Right lung (tissue), 5 donors: ENCODE data around the gene GARIN1A. TPM values are rescaled to one million over a fixed set of nuclear protein-coding genes. Genes with fewer than 3 reads are reported as not detected.
"Not testable (repeated sequence)": the region's sequence is repeated elsewhere in the genome, so short reads cannot be mapped to it uniquely, and the experiment has no call there.

Experiments used
- DNase-seq, 2 donors: peaks; one replicate each; pipeline ENCODE4 v3.0.0-alpha.2; 2013
- polyA plus RNA-seq, 5 donors: library from polyadenylated mRNA; unstranded; fragments of 120-200 nt; gene quantifications; one replicate each; pipeline versions ENCODE4 v1.2.1 to v1.2.3, GENCODE V29; 2013; ENCODE audit warnings: inconsistent platforms in 1 of 5, low replicate concordance in 1 of 5; ENCODE audit not compliant: insufficient read length in 5 of 5, insufficient read depth in 1 of 5

Gene GARIN1A
- polyA plus RNA-seq, 5 donors: 1.8 to 3.4 (median 2.4) TPM

GRCh38 chr7:128683270-128683669 lies 11.2 kb downstream of the GARIN1A start:
- not testable (repeated sequence) for DNase-seq

- not testable (repeated sequence) for DNase-seq
Observed at GRCh38 chr7:128683738-128684137, 11.6 kb downstream of the GARIN1A start.

- DNase-seq: no peak
Observed at GRCh38 chr7:128687131-128687530, 15.0 kb downstream of the GARIN1A start.

GRCh38 chr7:128688492-128688891 lies 16.4 kb downstream of the GARIN1A start:
- no peak for DNase-seq

GRCh38 chr7:128689161-128689935 lies 17.3 kb downstream of the GARIN1A start:
- not testable (repeated sequence) for DNase-seq

- DNase-seq: no peak
Observed at GRCh38 chr7:128691227-128691626, 19.1 kb downstream of the GARIN1A start.

GRCh38 chr7:128692623-128693270 lies 20.7 kb downstream of the GARIN1A start:
- DNase-seq: no peak

- no peak for DNase-seq
Observed at GRCh38 chr7:128693373-128694015, 21.4 kb downstream of the GARIN1A start.

- DNase-seq: no peak
Observed at GRCh38 chr7:128694738-128695137, 22.6 kb downstream of the GARIN1A start.

- peak; percentile 18 to 36 for DNase-seq
Observed at GRCh38 chr7:128697302-128697905, 25.3 kb downstream of the GARIN1A start.

- no peak for DNase-seq
Observed at GRCh38 chr7:128699196-128699712, 27.2 kb downstream of the GARIN1A start.

GRCh38 chr7:128699895-128700294 lies 27.8 kb downstream of the GARIN1A start:
- DNase-seq: no peak

- DNase-seq: no peak
Observed at GRCh38 chr7:128701062-128701785, 29.1 kb downstream of the GARIN1A start.

GRCh38 chr7:128703609-128704241 lies 31.6 kb downstream of the GARIN1A start:
- no peak for DNase-seq

GRCh38 chr7:128705891-128706333 lies 33.8 kb downstream of the GARIN1A start:
- DNase-seq: no peak

GRCh38 chr7:128707752-128708151 lies 35.7 kb downstream of the GARIN1A start:
- no peak for DNase-seq

- DNase-seq: no peak
Observed at GRCh38 chr7:128708235-128708634, 36.1 kb downstream of the GARIN1A start.

GRCh38 chr7:128708824-128709223 lies 36.7 kb downstream of the GARIN1A start:
- DNase-seq: no peak

GRCh38 chr7:128710481-128710880 lies 38.4 kb downstream of the GARIN1A start:
- no peak for DNase-seq

- no peak for DNase-seq
Observed at GRCh38 chr7:128713794-128714193, 41.7 kb downstream of the GARIN1A start.
